Measurements from ENCODE around the gene PDP2. TPM values are rescaled to one million over a fixed set of nuclear protein-coding genes. Genes with fewer than 3 reads are reported as not detected.

The PDP2 gene
- total and polyA plus RNA-seq, 9 of the 15 experiments (the other 6 are each of a cell fraction or from before 2014, with no cell fraction given): 2.5 to 24.3 (median 7.2) TPM

DNA sequence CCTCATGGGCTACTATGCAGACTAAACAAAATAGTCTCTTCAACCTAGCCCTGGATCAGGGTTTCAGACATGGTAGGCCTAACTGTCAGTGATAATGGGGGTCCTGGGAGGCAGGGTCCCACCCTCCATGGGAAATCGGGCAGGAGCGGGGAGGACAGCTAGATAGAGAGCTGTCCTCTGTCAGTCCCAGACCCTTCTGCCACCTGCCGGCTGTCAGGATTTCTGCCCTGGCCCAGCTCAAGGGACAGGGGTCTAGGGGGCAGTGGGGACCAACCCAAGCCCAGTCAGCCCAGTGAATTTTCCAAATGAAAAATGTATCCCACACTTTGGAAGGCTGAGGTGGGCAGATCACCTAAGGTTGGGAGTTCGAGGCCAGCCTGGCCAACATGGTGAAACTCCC is 30.8 kb upstream of the PDP2 start:
- Histone ChIP-seq H3K9me1 (ENCODE audit: control insufficient read depth, insufficient read depth, low read length) (no peaks in the 10 kb centered on the region), H3K4me2 (ENCODE audit: insufficient read depth, low read length) (no peak overlapping the region), H3K9me3 (replicated peaks; ENCODE audit: control insufficient read depth, insufficient read depth, low read depth, low read length) (no peaks in the 10 kb centered on the region), H3K9ac (ENCODE audit: insufficient read depth in 1 of 2, low read depth in 2 of 2, low read length in 2 of 2) (no peak overlapping the region), H3K4me1 (replicated peaks in 1 of 2; ENCODE audit: control insufficient read depth in 2 of 2, insufficient read depth in 2 of 2, low read length in 2 of 2) (peaks cover 10 to 12% of the 10 kb centered on the region in 2 experiments; a peak in 3 of 5 replicates), H3K4me3 (no peak overlapping the region), H4K20me1 (replicated peaks; ENCODE audit: control insufficient read depth, insufficient read depth, low read length) (no peaks in the 10 kb centered on the region), H3K27me3 (ENCODE audit: control insufficient read depth in 2 of 2, insufficient read depth in 2 of 2, low read length in 2 of 2) (peaks cover 12 to 16% of the 10 kb centered on the region in 2 experiments; a peak in 4 of 5 replicates), H3K27ac (ENCODE audit: extremely low read depth, low read depth, low read length) (no peak overlapping the region), H3K79me2 (ENCODE audit: control insufficient read depth, insufficient read depth, low read length) (no peaks in the 10 kb centered on the region), H3K36me3 (ENCODE audit: control insufficient read depth, insufficient read depth, low read length) (no peaks in the 10 kb centered on the region), H2AFZ (ENCODE audit: low read depth, low read length) (no peak overlapping the region)
- FAIRE-seq: no peak
- ATAC-seq: peak; percentile 25; the same call in 1 of the 3 replicates
- in situ Hi-C loops (cut with MboI): no loop called here
- DNase-seq (ENCODE audit: extremely low read depth in 1 of 4, low spot score in 3 of 4): peak in 1 of 4 experiments; percentile 12
- intact Hi-C loops (cut with micrococcal nuclease): no loop called here
- BruUV-seq (replicated peaks): no TSS peak
- TF ChIP-seq ZBTB7A (IDR thresholded peaks at IDR 0.05; ENCODE audit: borderline replicate concordance, control insufficient read depth, low read depth, low read length) (peak; percentile 37; the same call in 1 of the 2 replicates), CTCF (IDR thresholded peaks at IDR 0.05 in 2 of 3, conservative IDR thresholded peaks at IDR 0.05 in 1 of 3; ENCODE audit: insufficient read depth in 2 of 3, low read depth in 1 of 3, low read length in 3 of 3) (peak in 2 of 3 experiments; percentile 12 to 14; a peak in 2 of 6 replicates), BACH1 (tag; IDR thresholded peaks at IDR 0.05) (no peak), ZNF134 (CRISPR knock-in tag; conservative IDR thresholded peaks at IDR 0.05) (no peak)
- CTCF ChIA-PET (ENCODE audit: low intra/inter-chr PET ratio): no interaction called here
- 56% methylated on average over 4 of the region's 4 CpGs for WGBS (ENCODE audit: insufficient coverage, low coverage, missing lambda C conversion rate)
- POLR2A ChIA-PET: interaction anchor here (0.9 to 1.4 kb wide), 2 partner anchors 19 to 24 kb away, joined by 4 read pairs; partner anchors contain the start of gene NAE1

Data from K562 (cell line).